DOHH2 (cell line): ENCODE data around the gene ZNF254.

ENCODE experiments used
- H3F3A ChIP-seq: fragments of 200-600 bp; sonication (generic), shearing (Covaris generic); 2 replicates; pipeline ENCODE4 v1.6.0; 2016; ENCODE audit warnings: antibody characterized with exemption, mild to moderate bottlenecking; ENCODE audit not compliant: control insufficient read depth, insufficient read depth
- H3K27ac ChIP-seq: fragments of 200-600 bp; sonication (generic); 2 replicates; pipeline ENCODE4 v1.5.1; 2014; ENCODE audit warnings: low read depth, mild to moderate bottlenecking, low read length, moderate library complexity
- H3K27me3 ChIP-seq: fragments of 200-600 bp; sonication (generic); 2 replicates; pipeline ENCODE4 v1.6.1; 2014; ENCODE audit warnings: mild to moderate bottlenecking, low read length, mixed read lengths; ENCODE audit not compliant: control insufficient read depth
- H3K36me3 ChIP-seq: fragments of 200-600 bp; sonication (generic); 2 replicates; pipeline ENCODE4 v1.6.1; 2014; ENCODE audit warnings: mild to moderate bottlenecking, low read length, moderate library complexity, mixed read lengths; ENCODE audit not compliant: control insufficient read depth
- H3K4me1 ChIP-seq: fragments of 200-600 bp; sonication (generic); 2 replicates; pipeline ENCODE4 v1.6.1; 2014; ENCODE audit warnings: mild to moderate bottlenecking, low read length, mixed read lengths; ENCODE audit not compliant: control insufficient read depth
- H3K4me2 ChIP-seq: fragments of 200-600 bp; sonication (generic); 2 replicates; pipeline ENCODE4 v1.6.0; 2014; ENCODE audit warnings: mild to moderate bottlenecking, low read length, moderate library complexity
- H3K4me3 ChIP-seq: fragments of 200-600 bp; sonication (generic); 2 replicates; pipeline ENCODE4 v1.5.1; 2014; ENCODE audit warnings: mild to moderate bottlenecking, low read length, mixed read lengths
- H3K79me2 ChIP-seq: fragments of 200-600 bp; sonication (generic); 2 replicates; pipeline ENCODE4 v1.6.1; 2014; ENCODE audit warnings: mild to moderate bottlenecking, low read length, mixed read lengths; ENCODE audit not compliant: control insufficient read depth
- H3K9me2 ChIP-seq: fragments of 200-600 bp; sonication (generic); replicated peaks from 2 replicates; pipeline ENCODE4 v1.6.1; 2014; ENCODE audit warnings: mild to moderate bottlenecking, low read length, mixed read lengths; ENCODE audit not compliant: control insufficient read depth
- H3K9me3 ChIP-seq: fragments of 200-600 bp; sonication (generic); 2 replicates; pipeline ENCODE4 v1.6.1; 2014; ENCODE audit warnings: antibody characterized with exemption, low read length, mixed read lengths; ENCODE audit not compliant: control insufficient read depth, insufficient read depth
- H4K20me1 ChIP-seq: fragments of 200-600 bp; sonication (generic); 2 replicates; pipeline ENCODE4 v1.6.0; 2014; ENCODE audit warnings: low read depth, mild to moderate bottlenecking, antibody characterized with exemption, low read length, moderate library complexity; ENCODE audit not compliant: control insufficient read depth, insufficient read depth
- EZH2phosphoT487 ChIP-seq: fragments of 200-600 bp; sonication (generic); IDR thresholded peaks from 2 replicates; pipeline ENCODE4 v1.6.1; 2017; ENCODE audit warnings: borderline replicate concordance, mild to moderate bottlenecking, antibody characterized with exemption, low read length, moderate library complexity, mixed read lengths
- TF ChIP-seq, protein P1 (sequence below): fragments of 200-600 bp; sonication (generic); IDR thresholded peaks from one replicate; pipeline ENCODE4 v1.5.1; 2014; ENCODE audit warnings: antibody characterized with exemption, mild to moderate bottlenecking, low read depth, low read length; ENCODE audit not compliant: poor library complexity, severe bottlenecking

The ZNF254 gene

DNA sequence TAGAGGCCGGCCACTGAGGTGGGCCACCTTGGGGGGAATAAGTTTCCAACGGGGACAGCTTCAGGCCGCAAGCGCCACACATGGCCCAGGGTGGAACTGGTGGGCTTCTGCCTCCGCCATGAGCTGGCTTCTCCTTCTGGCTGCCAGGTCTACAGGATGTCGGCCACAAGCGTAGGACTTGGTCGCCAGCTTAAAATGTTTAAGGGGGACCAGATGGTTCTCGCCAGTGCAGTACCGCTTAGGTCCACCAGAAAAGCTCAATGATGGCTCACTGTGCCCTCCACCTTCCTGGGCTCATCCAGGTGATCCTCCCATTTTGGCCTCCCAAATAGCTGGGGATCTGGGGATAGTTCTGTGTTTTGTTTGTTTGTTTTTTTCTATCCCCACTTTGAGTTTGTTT is 38.7 kb upstream of the ZNF254 start:
- TF ChIP-seq EZH2phosphoT487, result no peak
- TF ChIP-seq, protein P1, sequence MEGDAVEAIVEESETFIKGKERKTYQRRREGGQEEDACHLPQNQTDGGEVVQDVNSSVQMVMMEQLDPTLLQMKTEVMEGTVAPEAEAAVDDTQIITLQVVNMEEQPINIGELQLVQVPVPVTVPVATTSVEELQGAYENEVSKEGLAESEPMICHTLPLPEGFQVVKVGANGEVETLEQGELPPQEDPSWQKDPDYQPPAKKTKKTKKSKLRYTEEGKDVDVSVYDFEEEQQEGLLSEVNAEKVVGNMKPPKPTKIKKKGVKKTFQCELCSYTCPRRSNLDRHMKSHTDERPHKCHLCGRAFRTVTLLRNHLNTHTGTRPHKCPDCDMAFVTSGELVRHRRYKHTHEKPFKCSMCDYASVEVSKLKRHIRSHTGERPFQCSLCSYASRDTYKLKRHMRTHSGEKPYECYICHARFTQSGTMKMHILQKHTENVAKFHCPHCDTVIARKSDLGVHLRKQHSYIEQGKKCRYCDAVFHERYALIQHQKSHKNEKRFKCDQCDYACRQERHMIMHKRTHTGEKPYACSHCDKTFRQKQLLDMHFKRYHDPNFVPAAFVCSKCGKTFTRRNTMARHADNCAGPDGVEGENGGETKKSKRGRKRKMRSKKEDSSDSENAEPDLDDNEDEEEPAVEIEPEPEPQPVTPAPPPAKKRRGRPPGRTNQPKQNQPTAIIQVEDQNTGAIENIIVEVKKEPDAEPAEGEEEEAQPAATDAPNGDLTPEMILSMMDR, result no peak
- H3K27ac ChIP-seq, result no peak overlapping the region
- H3K4me2 ChIP-seq, result no peak overlapping the region
- H3K4me1 ChIP-seq, result no peaks in the 10 kb centered on the region
- no peaks in the 10 kb centered on the region for H4K20me1 ChIP-seq
- H3K9me2 ChIP-seq, result no peaks in the 10 kb centered on the region
- no peaks in the 10 kb centered on the region for H3K79me2 ChIP-seq
- peaks cover 47% of the 10 kb centered on the region for H3K36me3 ChIP-seq
- H3K27me3 ChIP-seq, result no peaks in the 10 kb centered on the region
- H3K9me3 ChIP-seq, result no peaks in the 10 kb centered on the region
- no peaks in the 10 kb centered on the region for H3F3A ChIP-seq
- no peak overlapping the region for H3K4me3 ChIP-seq

DNA sequence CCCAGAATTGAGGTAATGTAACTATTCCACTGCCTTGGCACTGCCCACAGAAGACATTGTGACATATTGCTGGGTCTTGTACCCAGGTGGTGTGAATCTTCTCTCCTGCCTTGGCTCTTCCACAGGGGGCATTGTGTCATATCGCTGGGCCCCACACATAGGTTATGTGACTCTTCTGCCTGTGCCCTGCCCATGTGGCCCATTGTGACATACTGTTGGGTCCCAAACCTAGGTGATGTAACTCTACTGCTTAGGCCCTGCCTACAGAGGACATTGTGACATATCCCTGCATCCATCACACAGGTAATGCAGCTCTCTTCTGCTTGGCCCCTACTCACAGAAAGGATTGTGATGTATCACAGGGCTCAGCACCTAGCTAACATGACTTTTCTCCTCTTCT is 37.5 kb upstream of the ZNF254 start:
- Histone ChIP-seq H3K4me2 (no peak overlapping the region), H3K36me3 (peaks cover 52% of the 10 kb centered on the region), H3K27ac (no peak overlapping the region), H3F3A (no peaks in the 10 kb centered on the region), H3K27me3 (no peaks in the 10 kb centered on the region), H3K4me1 (no peaks in the 10 kb centered on the region), H3K4me3 (no peak overlapping the region), H4K20me1 (no peaks in the 10 kb centered on the region), H3K9me3 (no peaks in the 10 kb centered on the region), H3K9me2 (no peaks in the 10 kb centered on the region), H3K79me2 (no peaks in the 10 kb centered on the region)
- no peak for TF ChIP-seq EZH2phosphoT487
- TF ChIP-seq, protein P1, result no peak

DNA sequence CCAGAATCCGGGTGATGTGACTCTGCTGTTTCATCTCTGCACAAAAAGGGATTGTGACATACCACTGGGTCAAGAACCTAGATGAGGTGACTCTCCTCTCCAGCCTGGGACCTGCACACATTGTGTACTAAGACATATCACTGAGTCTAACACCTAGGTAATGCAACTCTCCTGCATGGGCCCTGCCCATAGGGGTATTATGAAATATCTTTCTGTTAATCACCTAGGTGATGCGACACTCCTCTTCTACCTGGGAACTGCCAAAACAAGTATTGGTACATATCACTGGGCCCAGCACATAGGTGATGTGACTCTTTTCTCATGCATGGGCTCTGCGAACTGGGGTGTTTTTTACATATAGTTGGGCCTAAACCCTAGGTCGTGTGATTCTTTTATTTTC is 35.5 kb upstream of the ZNF254 start:
- Histone ChIP-seq H4K20me1 (no peaks in the 10 kb centered on the region), H3K4me3 (no peak overlapping the region), H3K9me3 (no peaks in the 10 kb centered on the region), H3K27ac (no peak overlapping the region), H3K9me2 (no peaks in the 10 kb centered on the region), H3K4me2 (no peak overlapping the region), H3F3A (no peaks in the 10 kb centered on the region), H3K4me1 (no peaks in the 10 kb centered on the region), H3K27me3 (no peaks in the 10 kb centered on the region), H3K36me3 (peaks cover 60% of the 10 kb centered on the region), H3K79me2 (no peaks in the 10 kb centered on the region)
- TF ChIP-seq, protein P1, result no peak
- no peak for TF ChIP-seq EZH2phosphoT487

DNA sequence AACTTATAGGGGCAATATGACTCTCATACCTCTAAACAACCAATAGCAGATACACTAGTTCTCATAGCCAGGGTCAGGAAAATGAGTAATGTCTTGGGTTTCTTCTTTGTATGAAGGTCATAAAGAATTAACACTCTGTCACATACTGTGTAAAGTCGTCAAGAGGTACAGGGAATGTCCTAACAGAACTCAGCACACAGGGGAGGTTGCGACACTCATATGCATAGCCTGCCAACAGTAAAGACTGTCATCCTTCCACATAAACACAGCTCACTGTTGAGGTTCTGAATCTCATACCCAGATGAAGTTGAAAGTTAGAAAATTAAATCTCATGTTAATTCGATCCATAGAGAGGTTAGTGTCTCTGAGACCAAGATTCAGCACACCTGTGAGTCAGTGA is 34.2 kb upstream of the ZNF254 start:
- no peaks in the 10 kb centered on the region for H3K9me3 ChIP-seq
- no peaks in the 10 kb centered on the region for H3F3A ChIP-seq
- no peaks in the 10 kb centered on the region for H4K20me1 ChIP-seq
- H3K79me2 ChIP-seq, result no peaks in the 10 kb centered on the region
- no peaks in the 10 kb centered on the region for H3K9me2 ChIP-seq
- H3K4me1 ChIP-seq, result no peaks in the 10 kb centered on the region
- peaks cover 62% of the 10 kb centered on the region for H3K36me3 ChIP-seq
- TF ChIP-seq, protein P1, result no peak
- no peak for TF ChIP-seq EZH2phosphoT487
- no peak overlapping the region for H3K4me3 ChIP-seq
- H3K4me2 ChIP-seq, result no peak overlapping the region
- no peaks in the 10 kb centered on the region for H3K27me3 ChIP-seq
- no peak overlapping the region for H3K27ac ChIP-seq
